Pancreas (tissue), 10 donors: ENCODE results near the gene ARID3C. TPM values are rescaled to one million over a fixed set of nuclear protein-coding genes. Genes with fewer than 3 reads are reported as not detected.

ENCODE experiments used
- ATAC-seq, 4 donors: fragments of 200-7000 bp; cut with Tn5 transposase; one replicate each; pipeline versions ENCODE4 v1.8.0 to v1.9.1; 2020; ENCODE audit warnings: mild to moderate bottlenecking in 4 of 4, moderate library complexity in 4 of 4
- DNase-seq, 6 donors: peaks; one replicate each; pipeline ENCODE4 v3.0.0-alpha.2; 2020
- FAIRE-seq: peaks from 2 replicates; lab custom pipeline; 2012; peaks lifted over from hg19 to GRCh38; lab: Jason Lieb, UNC
- H3K27ac ChIP-seq, 4 donors: fragments of 200-600 bp; sonication (generic); 1 replicate in 3 of 4; 2 replicates in 1 of 4; pipeline versions ENCODE4 v1.5.0 to v1.8.0; 2020
- H3K27me3 ChIP-seq, 4 donors: fragments of 200-600 bp; one replicate each; pipeline ENCODE4 v1.8.0; 2021
- H3K36me3 ChIP-seq, 3 donors: fragments of 200-600 bp; sonication (generic) in 1 of 3; one replicate each; pipeline versions ENCODE4 v1.5.0 to v1.8.0; 2020 to 2021
- H3K4me1 ChIP-seq, 3 donors: fragments of 200-600 bp; one replicate each; pipeline ENCODE4 v1.8.0; 2021
- H3K4me3 ChIP-seq, 4 donors: fragments of 200-600 bp; sonication (generic) in 2 of 4; one replicate each; pipeline versions ENCODE4 v1.5.0 to v1.8.0; 2020 to 2021
- H3K9me3 ChIP-seq, 4 donors: fragments of 200-600 bp; one replicate each; pipeline ENCODE4 v1.8.0; 2021
- WGBS, 2 donors: extraction: QIAGEN DNeasy Blood & Tissue Kit; methylation state at CpG; one replicate each; pipeline ENCODE4 v1.1.7; 2013; 5-methylcytosine and 5-hydroxymethylcytosine counted together
- intact Hi-C, 3 donors: fragments of 100-400 bp; cut with DNase I; formaldehyde crosslinking; loops; one replicate each; pipeline versions ENCODE4 v1.11.1 to v1.14.2; 2022
- polyA plus RNA-seq, 2 donors: library from polyadenylated mRNA; stranded (reverse); fragments of 200-250 nt; gene quantifications; one replicate each; pipeline ENCODE4 v1.2.3, GENCODE V29; 2013
- total RNA-seq, 6 donors: library from RNA; stranded (reverse); fragmentation: NEBNext Ultra II Directional in 4 of 6; extraction: Animal tissue kit (Norgen Biotek cat#: 25700) in 4 of 6; gene quantifications; one replicate each; pipeline versions ENCODE4 v1.2.1 to v1.2.4, GENCODE V29; 2021 to 2023
- TF ChIP-seq, protein P1 (sequence below), 4 donors: fragments of 200-600 bp; sonication (generic) in 3 of 4; IDR thresholded peaks; one replicate each; pipeline versions ENCODE4 v1.5.0 to v1.8.0; 2021; ENCODE audit warnings: antibody characterized with exemption in 4 of 4
- donor health status: healthy with polysubstance abuse.
- donor health status: DM: no; HTN: no; CAD: no; lungs with moderate emphysema.
- donor health status: DM: no; HTN: no; CAD: no.
- donor health status: control.
- donor health status: control.
- donor health status: Bipolar disorder and iron deficiency.
- donor health status: DM: yes; HTN: yes; CAD: no.
- donor health status: DM: no; HTN: no; CAD: no.
- donor health status: DM: no; HTN: no; CAD: no.
- donor health status: DM: yes; HTN: yes; CAD: no.

Gene ARID3C
- total and polyA plus RNA-seq, 8 donors: not detected

DNA sequence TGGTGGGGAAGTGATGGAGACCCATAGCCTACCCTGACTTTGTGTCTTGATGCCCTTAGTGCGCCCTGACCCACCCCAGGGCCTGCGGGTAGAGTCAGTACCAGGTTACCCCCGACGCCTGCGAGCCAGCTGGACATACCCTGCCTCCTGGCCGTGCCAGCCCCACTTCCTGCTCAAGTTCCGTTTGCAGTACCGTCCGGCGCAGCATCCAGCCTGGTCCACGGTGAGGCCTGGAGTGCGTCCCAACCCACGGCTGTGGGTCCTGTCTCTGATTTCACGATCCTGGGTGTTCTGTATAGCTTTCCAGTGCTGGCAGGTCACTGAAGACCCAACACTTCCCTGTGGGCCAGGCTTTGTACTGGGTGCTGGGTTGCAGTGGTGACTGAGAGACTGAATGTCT lies 29.6 kb upstream of the ARID3C start:
- TF ChIP-seq, protein P1, sequence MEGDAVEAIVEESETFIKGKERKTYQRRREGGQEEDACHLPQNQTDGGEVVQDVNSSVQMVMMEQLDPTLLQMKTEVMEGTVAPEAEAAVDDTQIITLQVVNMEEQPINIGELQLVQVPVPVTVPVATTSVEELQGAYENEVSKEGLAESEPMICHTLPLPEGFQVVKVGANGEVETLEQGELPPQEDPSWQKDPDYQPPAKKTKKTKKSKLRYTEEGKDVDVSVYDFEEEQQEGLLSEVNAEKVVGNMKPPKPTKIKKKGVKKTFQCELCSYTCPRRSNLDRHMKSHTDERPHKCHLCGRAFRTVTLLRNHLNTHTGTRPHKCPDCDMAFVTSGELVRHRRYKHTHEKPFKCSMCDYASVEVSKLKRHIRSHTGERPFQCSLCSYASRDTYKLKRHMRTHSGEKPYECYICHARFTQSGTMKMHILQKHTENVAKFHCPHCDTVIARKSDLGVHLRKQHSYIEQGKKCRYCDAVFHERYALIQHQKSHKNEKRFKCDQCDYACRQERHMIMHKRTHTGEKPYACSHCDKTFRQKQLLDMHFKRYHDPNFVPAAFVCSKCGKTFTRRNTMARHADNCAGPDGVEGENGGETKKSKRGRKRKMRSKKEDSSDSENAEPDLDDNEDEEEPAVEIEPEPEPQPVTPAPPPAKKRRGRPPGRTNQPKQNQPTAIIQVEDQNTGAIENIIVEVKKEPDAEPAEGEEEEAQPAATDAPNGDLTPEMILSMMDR (IDR thresholded peaks at IDR 0.05): no peak
- 87 to 91% methylated on average over 14 of the region's 14 CpGs for WGBS, 2 donors
- FAIRE-seq (no peak), ATAC-seq (no peak), DNase-seq (no peak)
- no peaks in the 10 kb centered on the region for H3K27me3 ChIP-seq
- no peaks in the 10 kb centered on the region for H3K9me3 ChIP-seq
- no peaks in the 10 kb centered on the region for H3K36me3 ChIP-seq
- intact Hi-C loops: no loop called here
- no peak overlapping the region for H3K4me3 ChIP-seq
- peaks cover 5 to 15% (median 9%) of the 10 kb centered on the region in 3 donors for H3K4me1 ChIP-seq
- H3K27ac ChIP-seq: no peak overlapping the region

DNA sequence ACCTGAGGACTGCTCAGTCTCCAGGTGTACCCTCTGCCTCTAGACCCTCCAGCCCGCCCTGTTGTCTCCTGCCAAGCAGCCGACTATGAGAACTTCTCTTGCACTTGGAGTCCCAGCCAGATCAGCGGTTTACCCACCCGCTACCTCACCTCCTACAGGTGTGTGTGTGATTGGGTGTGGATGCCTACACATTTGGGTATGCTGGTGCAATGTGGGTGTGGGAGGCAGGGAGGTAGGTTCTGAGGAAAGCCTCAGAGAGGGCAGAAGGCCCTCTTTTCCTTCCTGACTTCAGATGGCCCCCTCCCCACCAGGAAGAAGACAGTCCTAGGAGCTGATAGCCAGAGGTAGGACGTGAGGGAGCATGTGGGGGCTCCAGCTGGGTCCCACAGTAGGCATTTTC lies 28.1 kb upstream of the ARID3C start:
- intact Hi-C loops: no loop called here
- FAIRE-seq: no peak
- no peak overlapping the region for H3K27ac ChIP-seq
- H3K4me1 ChIP-seq: peaks cover 9 to 28% (median 15%) of the 10 kb centered on the region in 3 donors
- H3K36me3 ChIP-seq: no peaks in the 10 kb centered on the region
- no peak overlapping the region for H3K4me3 ChIP-seq
- no peaks in the 10 kb centered on the region for H3K27me3 ChIP-seq
- TF ChIP-seq, protein P1 (IDR thresholded peaks at IDR 0.05): no peak
- H3K9me3 ChIP-seq: no peaks in the 10 kb centered on the region
- ATAC-seq: no peak
- no peak for DNase-seq
- 92 to 96% methylated on average over 5 of the region's 5 CpGs for WGBS, 2 donors

DNA sequence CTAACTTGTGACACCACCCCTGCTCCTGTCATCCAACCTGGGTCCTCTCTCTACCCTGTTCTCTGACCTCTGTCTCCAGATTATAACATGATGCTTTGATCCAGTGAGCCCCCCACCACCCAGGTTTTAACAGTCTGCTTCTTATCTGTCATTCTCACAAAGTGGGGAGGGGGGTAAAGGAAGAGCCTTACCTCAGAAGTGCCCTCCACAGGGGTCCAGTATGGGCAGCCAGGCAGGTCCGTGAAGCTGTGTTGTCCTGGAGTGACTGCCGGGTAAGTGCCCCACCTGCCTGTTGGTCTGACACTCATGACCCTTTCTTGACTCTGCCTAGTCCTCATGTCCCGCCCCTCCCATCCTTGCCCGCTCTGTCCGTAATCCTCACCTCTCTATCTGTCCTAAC lies 26.5 kb upstream of the ARID3C start:
- intact Hi-C loops: no loop called here
- H3K36me3 ChIP-seq: no peaks in the 10 kb centered on the region
- H3K4me3 ChIP-seq: no peak overlapping the region
- H3K4me1 ChIP-seq: peaks cover 9 to 31% (median 21%) of the 10 kb centered on the region in 3 donors
- FAIRE-seq: no peak
- TF ChIP-seq, protein P1 (IDR thresholded peaks at IDR 0.05): no peak
- 80% methylated on average over 5 of the region's 5 CpGs for WGBS, 2 donors
- no peaks in the 10 kb centered on the region for H3K9me3 ChIP-seq
- H3K27ac ChIP-seq: no peak overlapping the region
- no peak for DNase-seq
- ATAC-seq: no peak
- H3K27me3 ChIP-seq: no peaks in the 10 kb centered on the region

DNA sequence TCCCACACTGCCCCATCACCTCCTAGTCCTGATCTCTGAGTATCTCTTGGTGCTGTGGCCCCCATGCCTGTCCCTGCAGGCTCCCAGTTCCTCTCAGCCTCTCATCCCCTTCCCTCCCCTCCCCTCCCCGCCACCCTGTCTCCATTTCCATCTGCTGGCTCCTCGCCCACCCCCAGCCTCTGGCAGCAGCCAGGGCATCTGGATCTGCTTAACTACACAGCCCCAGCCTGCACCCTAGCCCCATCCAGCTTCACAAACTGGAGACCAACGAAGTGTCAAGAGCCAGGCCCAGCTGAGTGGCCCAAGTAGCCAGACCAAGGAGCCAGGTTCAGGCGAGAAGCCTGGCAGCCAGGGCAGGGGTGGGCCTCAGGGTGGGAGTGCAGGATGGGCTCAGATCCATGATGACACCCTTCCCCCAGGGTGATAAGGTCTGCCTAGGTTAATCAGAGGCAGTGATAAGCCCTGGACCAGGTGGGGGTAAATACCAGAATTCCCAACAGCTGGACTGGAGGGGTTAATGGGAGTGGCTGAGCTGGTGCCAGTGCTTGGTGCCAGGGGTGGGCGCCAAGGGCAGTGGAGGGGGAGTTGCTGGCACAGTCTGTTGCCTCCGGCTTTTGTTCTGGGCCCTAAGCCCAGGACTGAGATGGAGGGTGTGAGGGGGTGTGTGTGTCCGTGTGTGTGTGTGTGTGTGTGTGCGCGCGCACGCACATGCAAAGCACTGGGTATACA lies 25.6 kb upstream of the ARID3C start:
- intact Hi-C loops: no loop called here
- DNase-seq (peak; percentile 63 to 87 (median 74)), ATAC-seq (peak; percentile 43 to 77 (median 66)), FAIRE-seq (no peak)
- no peak overlapping the region for H3K4me3 ChIP-seq
- H3K36me3 ChIP-seq: peaks cover 0 to 3% (median 0%) of the 10 kb centered on the region in 3 donors
- TF ChIP-seq, protein P1 (IDR thresholded peaks at IDR 0.05): no peak
- no peaks in the 10 kb centered on the region for H3K9me3 ChIP-seq
- H3K4me1 ChIP-seq: peaks cover 9 to 31% (median 21%) of the 10 kb centered on the region in 3 donors
- H3K27me3 ChIP-seq: no peaks in the 10 kb centered on the region
- peak overlapping the region in 1 of 4 donors; percentile 22 for H3K27ac ChIP-seq
- 16 to 19% methylated on average over 11 of the region's 11 CpGs for WGBS, 2 donors
